Smooth muscle cell of the brain vasculature (primary cell): ENCODE results near the gene DRAP1.
A peak's percentile ranks its signal among the peaks of the same experiment; 100 is the strongest.
"Not testable (repeated sequence)": the region's sequence is repeated elsewhere in the genome, so short reads cannot be mapped to it uniquely, and the experiment has no call there.

Source experiments
- DNase-seq: peaks from one replicate; pipeline ENCODE4 v3.0.0-alpha.2; 2012; ENCODE audit warnings: low read depth, low spot score

The DRAP1 gene

GRCh38 chr11:65886826-65887722, 32.2 kb upstream of the DRAP1 start:
- DNase-seq = no peak

GRCh38 chr11:65887723-65888162, 31.5 kb upstream of the DRAP1 start:
- DNase-seq = no peak

DNA sequence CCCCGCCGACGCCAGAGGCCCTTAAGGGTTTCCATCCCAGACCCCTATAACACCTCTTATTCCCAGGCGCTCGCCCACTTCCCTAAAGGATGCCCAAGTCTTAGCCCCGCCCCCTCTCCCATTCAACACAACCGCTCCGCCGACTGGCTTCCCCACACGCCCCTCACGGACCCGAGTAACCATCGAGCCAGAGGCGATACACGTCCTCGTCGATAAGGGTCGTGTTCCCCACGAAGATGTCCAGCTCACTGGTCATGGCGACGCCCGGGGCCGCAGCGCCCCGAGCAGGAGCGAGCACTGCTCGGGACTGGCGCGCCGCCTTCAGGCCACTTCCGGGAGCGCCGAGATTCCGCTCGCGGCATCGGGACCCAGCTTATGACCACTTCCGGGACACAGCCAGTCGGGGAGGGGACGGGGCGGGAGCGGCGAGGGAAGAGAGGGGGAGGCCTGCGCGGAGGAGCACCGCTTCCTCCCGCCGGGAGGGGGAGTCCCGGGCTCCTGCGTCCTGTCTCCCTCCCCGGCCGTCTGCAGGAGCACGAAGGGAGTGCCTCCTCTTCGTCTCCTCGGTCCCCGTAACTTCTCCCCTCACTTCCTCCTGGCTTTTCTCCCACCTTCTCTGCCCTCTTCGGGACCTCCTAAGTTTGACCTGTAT, 30.9 kb upstream of the DRAP1 start, which contains the start of gene FIBP:
TSS of gene FIBP (minus strand) at position 309 of the 652 bp plus-strand sequence. CDS start at position 256, 53 bp downstream.
- peak; percentile 96 for DNase-seq

- peak; percentile 92 for DNase-seq
Observed at GRCh38 chr11:65890324-65891218, 28.7 kb upstream of the DRAP1 start, which contains the start of gene CCDC85B. TSS of gene CCDC85B (plus strand) at chr11:65890673. CDS start at chr11:65890784, 111 bp downstream.

- no peak for DNase-seq
Observed at GRCh38 chr11:65891219-65892136, 27.7 kb upstream of the DRAP1 start.

DNA sequence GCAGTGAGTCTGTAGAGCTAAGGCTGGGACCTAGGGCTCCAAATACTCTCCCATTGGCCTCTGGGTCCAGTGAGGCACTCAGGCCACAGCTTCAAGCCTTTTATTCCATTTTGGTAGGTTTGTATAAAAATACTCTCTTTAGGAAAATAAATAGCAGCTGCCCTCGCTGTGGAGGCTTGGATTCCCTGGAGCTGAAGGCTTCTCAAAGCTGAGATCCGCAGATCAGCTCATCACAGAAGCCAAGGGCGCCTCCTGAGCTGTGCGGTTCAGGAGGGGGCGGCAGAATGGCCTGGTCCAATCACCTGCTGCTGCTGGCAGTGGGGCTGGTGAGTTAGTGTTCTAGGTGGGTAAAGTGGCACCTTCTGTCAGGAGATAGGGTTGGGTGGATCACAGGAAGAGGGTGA, 27.1 kb upstream of the DRAP1 start:
- DNase-seq = not testable (repeated sequence)

DNA sequence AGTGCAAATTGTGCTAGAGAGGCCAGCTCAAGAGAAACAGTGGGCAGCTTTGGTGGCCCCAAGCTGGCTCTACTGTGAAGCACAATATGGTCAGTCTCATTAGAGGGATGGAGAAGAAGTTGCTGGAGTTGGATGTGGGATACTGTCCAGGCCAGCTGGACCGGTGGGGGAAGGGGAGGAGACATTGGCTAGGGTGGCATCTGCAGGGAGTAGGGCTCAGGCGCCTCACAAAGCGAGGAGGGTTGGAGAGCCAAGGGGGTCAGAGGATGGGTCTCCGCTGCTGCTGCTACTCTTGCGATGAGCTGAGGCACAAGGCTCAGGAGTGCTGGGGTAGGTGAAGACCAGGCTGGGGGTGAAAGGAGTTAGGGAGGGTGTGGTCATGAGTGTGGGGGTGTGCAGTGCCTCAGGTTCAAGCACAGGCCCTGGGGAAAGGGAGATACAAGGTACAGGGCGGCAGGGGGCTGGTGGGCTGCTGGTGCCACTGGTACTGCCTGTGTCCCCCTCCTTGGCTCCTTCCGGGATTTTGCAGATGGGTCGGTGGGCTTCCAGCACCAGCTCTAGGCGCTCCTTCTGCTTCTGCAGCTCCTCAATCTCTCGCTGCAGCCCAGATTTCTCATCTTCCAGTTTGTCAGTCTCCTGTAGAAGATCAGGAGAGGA, 26.4 kb upstream of the DRAP1 start:
- DNase-seq = no peak

GRCh38 chr11:65894034-65894591, 25.1 kb upstream of the DRAP1 start:
- no peak for DNase-seq

DNA sequence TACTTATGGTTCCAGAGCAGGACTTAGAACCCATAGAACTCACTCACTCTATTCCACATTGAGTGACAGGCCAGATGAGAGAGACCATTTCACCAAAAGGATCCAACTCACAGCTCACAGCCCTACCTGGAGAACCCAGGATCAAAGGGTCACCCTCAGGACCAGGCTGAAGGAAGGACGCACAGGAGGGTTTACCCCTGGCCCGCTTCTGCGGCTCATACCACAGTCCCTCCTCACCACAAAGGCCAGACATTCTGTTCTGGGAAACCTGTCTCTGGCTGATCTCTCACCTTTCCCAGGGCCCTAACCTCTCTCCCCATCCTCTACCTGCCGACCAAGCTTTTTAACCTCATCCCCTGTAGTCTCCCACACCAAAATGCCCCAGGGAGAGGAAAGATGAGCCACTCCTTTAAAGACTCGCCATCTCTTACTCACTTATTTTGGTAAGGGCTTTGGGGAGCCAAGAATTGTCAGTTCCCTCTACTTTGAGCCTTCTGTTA, 23.7 kb upstream of the DRAP1 start:
- no peak for DNase-seq

GRCh38 chr11:65896034-65896999, 22.9 kb upstream of the DRAP1 start:
- no peak for DNase-seq

DNA sequence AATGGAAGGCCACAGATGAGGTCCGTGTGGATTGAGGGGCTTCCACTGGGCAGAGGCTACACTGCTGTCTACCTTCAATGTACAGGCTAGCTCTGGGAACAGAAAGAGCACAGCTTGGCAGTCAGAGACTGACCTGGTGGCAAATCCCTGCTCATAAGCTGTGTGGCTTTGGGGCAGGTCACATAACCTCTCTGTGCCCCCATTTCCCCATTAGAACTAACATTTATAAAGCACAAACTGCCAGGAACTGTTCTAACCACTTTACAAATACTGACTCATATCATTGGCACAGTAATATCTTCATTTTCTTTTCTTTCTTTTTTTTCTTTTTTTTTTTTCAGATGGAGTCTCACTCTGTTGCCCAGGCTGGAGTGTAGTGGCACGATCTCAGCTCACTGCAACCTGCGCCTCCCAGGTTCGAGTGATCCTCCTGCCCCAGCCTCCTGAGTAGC, 22.2 kb upstream of the DRAP1 start:
- no peak for DNase-seq

- DNase-seq = no peak
Observed at GRCh38 chr11:65898656-65899355, 20.4 kb upstream of the DRAP1 start.

- no peak for DNase-seq
Observed at GRCh38 chr11:65899356-65900124, 19.7 kb upstream of the DRAP1 start.

DNA sequence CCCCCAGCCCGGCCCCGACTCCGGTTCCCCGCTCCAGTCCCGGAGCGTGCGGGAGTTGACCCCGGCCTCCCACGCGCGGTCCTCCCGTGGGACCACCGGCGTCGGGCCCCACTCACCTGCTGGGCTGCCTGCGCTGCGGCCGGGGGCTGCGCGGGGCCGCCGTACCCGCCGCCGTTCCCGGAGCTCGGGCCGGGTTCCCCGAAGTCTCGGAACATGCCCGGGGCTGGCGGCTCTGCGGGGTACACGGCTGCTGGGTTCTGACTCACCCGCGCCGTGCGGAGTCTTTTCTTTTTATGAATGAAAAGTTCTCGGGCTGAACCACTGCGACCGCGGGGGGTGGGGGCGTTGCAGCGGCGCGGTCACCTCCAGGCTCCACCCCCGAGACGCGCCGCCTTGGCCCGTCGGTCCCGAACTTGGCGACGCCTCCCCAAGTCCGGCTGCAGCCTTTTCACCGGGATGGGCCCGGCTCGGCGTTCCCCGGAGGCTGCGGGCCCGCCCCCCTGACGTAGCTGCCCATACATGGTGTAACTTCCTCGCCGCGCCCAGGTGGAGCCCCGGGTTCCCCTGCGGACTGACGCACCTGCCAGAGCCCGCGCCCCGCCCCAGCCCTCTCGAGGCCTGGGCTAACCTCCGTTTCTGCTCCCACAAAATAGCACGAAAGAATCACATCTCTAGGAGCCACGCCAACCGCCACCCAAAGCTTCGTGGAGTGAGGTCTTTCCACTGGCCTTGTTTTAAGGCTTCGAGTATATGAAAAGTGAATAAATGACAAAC, 18.9 kb upstream of the DRAP1 start, which contains the start of gene FOSL1:
TSS of gene FOSL1 (minus strand) at position 264 of the 774 bp plus-strand sequence. CDS start at position 215, 49 bp downstream.
- DNase-seq = peak; percentile 80

DNA sequence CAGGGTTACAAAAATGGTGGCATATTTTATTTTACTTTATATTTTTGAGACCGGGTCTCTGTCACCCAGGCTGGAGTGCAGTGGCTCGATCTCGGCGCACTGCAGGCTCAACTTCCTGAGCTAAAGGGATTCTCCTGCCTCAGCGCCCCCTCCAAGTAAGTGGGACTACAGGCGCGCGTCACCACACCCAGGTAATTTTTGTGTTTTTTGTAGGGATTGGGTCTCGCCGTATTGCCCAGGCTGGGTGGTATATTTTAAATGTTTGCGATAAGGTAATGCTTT, 18.4 kb upstream of the DRAP1 start:
- no peak for DNase-seq

GRCh38 chr11:65903068-65903481, 16.2 kb upstream of the DRAP1 start:
- no peak for DNase-seq
